CD14-positive monocyte (primary cell): ENCODE measurements around the gene TAF13. TPM values are rescaled to one million over a fixed set of nuclear protein-coding genes. Genes with fewer than 3 reads are reported as not detected.

Experiments
- DNase-seq, 3 donors: peaks; one replicate each; pipeline ENCODE4 v3.0.0-alpha.2; 2011 to 2022
- H2AFZ ChIP-seq: 2 replicates; pipeline ENCODE4 v1.6.0; 2012; ENCODE audit warnings: mild to moderate bottlenecking, low read depth, low read length, inconsistent platforms; ENCODE audit not compliant: insufficient read depth, poor library complexity, severe bottlenecking
- H3K27ac ChIP-seq, 2 donors: 1 replicate in 1 of 2; 2 replicates in 1 of 2; pipeline ENCODE4 v1.5.1; 2012 to 2013; ENCODE audit warnings: low read length in 2 of 2, control low read depth in 1 of 2, inconsistent platforms in 1 of 2, low read depth in 1 of 2, mild to moderate bottlenecking in 1 of 2
- H3K27me3 ChIP-seq, 2 donors: one replicate each; pipeline versions ENCODE4 v1.6.0 to v1.6.1; 2011 to 2013; ENCODE audit warnings: low read length in 2 of 2; ENCODE audit not compliant: control insufficient read depth in 2 of 2, insufficient read depth in 2 of 2
- H3K36me3 ChIP-seq, 2 donors: replicated peaks in 1 of 2; 1 replicate in 1 of 2; 2 replicates in 1 of 2; pipeline versions ENCODE4 v1.5.1 to v1.6.1; 2012 to 2013; ENCODE audit warnings: low read length in 2 of 2, control low read depth in 1 of 2, inconsistent platforms in 1 of 2, mild to moderate bottlenecking in 1 of 2; ENCODE audit not compliant: insufficient read depth in 2 of 2, control insufficient read depth in 1 of 2
- H3K4me1 ChIP-seq, 2 donors: 1 replicate in 1 of 2; 2 replicates in 1 of 2; pipeline versions ENCODE4 v1.5.1 to v1.6.1; 2012 to 2013; ENCODE audit warnings: low read length in 2 of 2, control low read depth in 1 of 2, inconsistent platforms in 1 of 2, mild to moderate bottlenecking in 1 of 2, moderate library complexity in 1 of 2; ENCODE audit not compliant: insufficient read depth in 2 of 2, control insufficient read depth in 1 of 2
- H3K4me2 ChIP-seq: replicated peaks from 2 replicates; pipeline ENCODE3; 2012; ENCODE audit warnings: low read length, moderate library complexity, mild to moderate bottlenecking; ENCODE audit not compliant: poor library complexity, severe bottlenecking; ENCODE audit errors: extremely low read depth
- H3K4me3 ChIP-seq, 3 experiments: fragments of 200-600 bp in 1 of 3; sonication (generic) in 1 of 3; replicated peaks in 1 of 3; 1 replicate in 2 of 3; 2 replicates in 1 of 3; pipeline ENCODE4 v1.5.1; 2011 to 2013; ENCODE audit warnings: low read length in 3 of 3, mild to moderate bottlenecking in 3 of 3, control low read depth in 2 of 3, low read depth in 2 of 3, inconsistent platforms in 1 of 3, moderate library complexity in 1 of 3
- H3K79me2 ChIP-seq: 2 replicates; pipeline ENCODE4 v1.6.0; 2012; ENCODE audit warnings: mild to moderate bottlenecking, control low read depth, inconsistent platforms, low read length, moderate library complexity; ENCODE audit not compliant: insufficient read depth
- H3K9ac ChIP-seq: 2 replicates; pipeline ENCODE4 v1.6.0; 2017; ENCODE audit warnings: low read length, mild to moderate bottlenecking; ENCODE audit not compliant: insufficient read depth, poor library complexity, severe bottlenecking
- H3K9me3 ChIP-seq, 2 donors: replicated peaks in 1 of 2; 1 replicate in 1 of 2; 2 replicates in 1 of 2; pipeline versions ENCODE4 v1.5.1 to v1.6.1; 2012 to 2013; ENCODE audit warnings: low read length in 2 of 2, control low read depth in 1 of 2; ENCODE audit not compliant: control insufficient read depth in 1 of 2, insufficient read depth in 1 of 2
- H4K20me1 ChIP-seq: 2 replicates; pipeline ENCODE4 v1.6.0; 2012; ENCODE audit warnings: mild to moderate bottlenecking, low read length, control low read depth, moderate library complexity; ENCODE audit not compliant: insufficient read depth
- H3K27ac Mint-ChIP-seq, 7 donors: one replicate each; pipeline ENCODE4 v1.8.0; 2020; ENCODE audit warnings: mild to moderate bottlenecking in 7 of 7, mixed read lengths in 7 of 7, moderate library complexity in 6 of 7, inconsistent platforms in 2 of 7
- H3K27me3 Mint-ChIP-seq, 3 donors: one replicate each; pipeline ENCODE4 v1.8.0; 2021 to 2022; ENCODE audit warnings: low read depth in 3 of 3, mild to moderate bottlenecking in 3 of 3, mixed read lengths in 3 of 3, moderate library complexity in 3 of 3, inconsistent platforms in 1 of 3
- H3K36me3 Mint-ChIP-seq, 2 donors: one replicate each; pipeline ENCODE4 v1.8.0; 2020; ENCODE audit warnings: mixed read lengths in 2 of 2, inconsistent platforms in 1 of 2, mild to moderate bottlenecking in 1 of 2
- H3K4me1 Mint-ChIP-seq: one replicate; pipeline ENCODE4 v1.8.0; 2020; ENCODE audit warnings: mild to moderate bottlenecking, mixed read lengths
- H3K4me3 Mint-ChIP-seq, 2 donors: one replicate each; pipeline ENCODE4 v1.8.0; 2020; ENCODE audit warnings: mild to moderate bottlenecking in 2 of 2, mixed read lengths in 2 of 2, moderate library complexity in 1 of 2
- H3K9me3 Mint-ChIP-seq, 7 donors: one replicate each; pipeline ENCODE4 v1.8.0; 2020 to 2022; ENCODE audit warnings: mixed read lengths in 7 of 7, mild to moderate bottlenecking in 6 of 7, moderate library complexity in 6 of 7, inconsistent platforms in 2 of 7
- WGBS: methylation state at CpG from one replicate; pipeline ENCODE4 v1.1.5; 2013; ENCODE audit warnings: missing lambda C conversion rate; ENCODE audit not compliant: insufficient coverage; 5-methylcytosine and 5-hydroxymethylcytosine counted together
- intact Hi-C, 2 donors: fragments of 100-400 bp; cut with micrococcal nuclease; formaldehyde crosslinking; loops; one replicate each; pipeline versions ENCODE4 v1.15.0 to v1.15.1; 2023
- polyA plus RNA-seq, 3 donors: library from polyadenylated mRNA; depleted of rRNA in 1 of 3; unstranded in 2 of 3; stranded (reverse) in 1 of 3; fragments of 300-500 nt in 2 of 3; fragments of >200 nt in 1 of 3; fragmentation: Illumina TruSeq in 2 of 3; gene quantifications; 1 replicate in 2 of 3; 2 replicates in 1 of 3; pipeline ENCODE4 v1.2.3, GENCODE V29; 2012 to 2021
- TF ChIP-seq, protein P1 (sequence below): fragments of 200-600 bp; IDR thresholded peaks from one replicate; pipeline ENCODE4 v1.8.0; 2022; ENCODE audit warnings: antibody characterized with exemption, mild to moderate bottlenecking

The TAF13 gene
- polyA plus RNA-seq, 3 donors = 1.2 to 17.7 (median 5.2) TPM

DNA sequence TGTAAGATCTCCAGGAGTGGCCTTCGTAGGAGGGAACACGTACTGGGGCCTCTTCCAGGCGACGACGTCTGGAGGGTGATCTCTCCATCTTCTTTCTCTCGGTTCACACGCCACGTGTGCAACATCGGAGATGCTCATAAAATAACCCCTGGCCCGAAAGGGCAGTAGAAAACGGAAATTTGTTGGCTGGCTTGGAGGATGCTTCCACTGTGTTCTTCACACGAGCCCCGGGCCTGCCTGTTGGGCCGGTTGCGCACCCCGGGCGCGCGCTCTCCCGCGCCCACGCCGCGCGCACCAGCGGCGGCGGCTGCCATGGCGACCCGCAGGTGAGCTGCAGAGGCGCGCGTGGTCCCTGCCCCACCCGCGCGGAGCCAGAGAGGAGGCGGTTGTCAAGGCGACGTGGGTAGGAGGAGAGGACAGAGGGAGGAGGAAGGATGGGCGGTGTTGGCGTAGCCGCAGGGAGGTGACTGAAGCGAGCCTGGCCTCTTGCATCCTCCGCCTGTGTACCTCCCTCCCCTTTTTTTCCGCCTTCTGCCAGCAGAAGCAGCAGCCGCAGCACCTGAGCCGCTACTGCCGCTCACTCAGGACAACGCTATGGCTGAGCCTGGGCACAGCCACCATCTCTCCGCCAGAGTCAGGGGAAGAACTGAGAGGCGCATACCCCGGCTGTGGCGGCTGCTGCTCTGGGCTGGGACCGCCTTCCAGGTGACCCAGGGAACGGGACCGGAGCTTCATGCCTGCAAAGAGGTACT is 38.0 kb upstream of the TAF13 start, which contains the start of gene ELAPOR1:
TSS of gene ELAPOR1 (plus strand) at position 526 of the 752 bp plus-strand sequence. CDS start at position 595, 69 bp downstream.
- Mint-ChIP-seq H3K4me1 (peaks cover 40% of the 10 kb centered on the region), H3K9me3 (peaks cover 0 to 15% (median 6%) of the 10 kb centered on the region in 7 donors), H3K27me3 (peaks cover 38 to 55% (median 54%) of the 10 kb centered on the region in 3 donors), H3K36me3 (peaks cover 3 to 14% of the 10 kb centered on the region in 2 donors), H3K4me3 (peak within 1 kb of the TSS; percentile 77 to 92), H3K27ac (peak within 1 kb of the TSS in 6 of 7 donors; percentile 30 to 88 (median 58))
- H3K9ac ChIP-seq = peak within 1 kb of the TSS; percentile 25
- H3K27me3 ChIP-seq = peaks cover 32 to 35% of the 10 kb centered on the region in 2 donors
- H3K79me2 ChIP-seq = no peaks in the 10 kb centered on the region
- peak within 1 kb of the TSS in 1 of 3 experiments; percentile 69 for H3K4me3 ChIP-seq
- TF ChIP-seq, protein P1, sequence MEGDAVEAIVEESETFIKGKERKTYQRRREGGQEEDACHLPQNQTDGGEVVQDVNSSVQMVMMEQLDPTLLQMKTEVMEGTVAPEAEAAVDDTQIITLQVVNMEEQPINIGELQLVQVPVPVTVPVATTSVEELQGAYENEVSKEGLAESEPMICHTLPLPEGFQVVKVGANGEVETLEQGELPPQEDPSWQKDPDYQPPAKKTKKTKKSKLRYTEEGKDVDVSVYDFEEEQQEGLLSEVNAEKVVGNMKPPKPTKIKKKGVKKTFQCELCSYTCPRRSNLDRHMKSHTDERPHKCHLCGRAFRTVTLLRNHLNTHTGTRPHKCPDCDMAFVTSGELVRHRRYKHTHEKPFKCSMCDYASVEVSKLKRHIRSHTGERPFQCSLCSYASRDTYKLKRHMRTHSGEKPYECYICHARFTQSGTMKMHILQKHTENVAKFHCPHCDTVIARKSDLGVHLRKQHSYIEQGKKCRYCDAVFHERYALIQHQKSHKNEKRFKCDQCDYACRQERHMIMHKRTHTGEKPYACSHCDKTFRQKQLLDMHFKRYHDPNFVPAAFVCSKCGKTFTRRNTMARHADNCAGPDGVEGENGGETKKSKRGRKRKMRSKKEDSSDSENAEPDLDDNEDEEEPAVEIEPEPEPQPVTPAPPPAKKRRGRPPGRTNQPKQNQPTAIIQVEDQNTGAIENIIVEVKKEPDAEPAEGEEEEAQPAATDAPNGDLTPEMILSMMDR = no peak
- peak within 1 kb of the TSS; percentile 80 for H3K4me2 ChIP-seq
- DNase-seq = peak in 2 of 3 donors; percentile 10 to 27
- peaks cover 0 to 10% of the 10 kb centered on the region in 2 donors for H3K9me3 ChIP-seq
- intact Hi-C loops = loop anchor here (2.0 to 10.0 kb wide), 3 partner anchors 71 to 149 kb away; partner anchors contain the start of genes CLCC1 (in 2 of the 2) and WDR47 (in 2 of the 2)
- 2% methylated on average over 39 of the region's 56 CpGs for WGBS
- H3K36me3 ChIP-seq = no peaks in the 10 kb centered on the region
- H3K4me1 ChIP-seq = peaks cover 33 to 35% of the 10 kb centered on the region in 2 donors
- no peak within 1 kb of the TSS for H3K27ac ChIP-seq
- H4K20me1 ChIP-seq = no peaks in the 10 kb centered on the region
- peak within 1 kb of the TSS; percentile 43 for H2AFZ ChIP-seq

DNA sequence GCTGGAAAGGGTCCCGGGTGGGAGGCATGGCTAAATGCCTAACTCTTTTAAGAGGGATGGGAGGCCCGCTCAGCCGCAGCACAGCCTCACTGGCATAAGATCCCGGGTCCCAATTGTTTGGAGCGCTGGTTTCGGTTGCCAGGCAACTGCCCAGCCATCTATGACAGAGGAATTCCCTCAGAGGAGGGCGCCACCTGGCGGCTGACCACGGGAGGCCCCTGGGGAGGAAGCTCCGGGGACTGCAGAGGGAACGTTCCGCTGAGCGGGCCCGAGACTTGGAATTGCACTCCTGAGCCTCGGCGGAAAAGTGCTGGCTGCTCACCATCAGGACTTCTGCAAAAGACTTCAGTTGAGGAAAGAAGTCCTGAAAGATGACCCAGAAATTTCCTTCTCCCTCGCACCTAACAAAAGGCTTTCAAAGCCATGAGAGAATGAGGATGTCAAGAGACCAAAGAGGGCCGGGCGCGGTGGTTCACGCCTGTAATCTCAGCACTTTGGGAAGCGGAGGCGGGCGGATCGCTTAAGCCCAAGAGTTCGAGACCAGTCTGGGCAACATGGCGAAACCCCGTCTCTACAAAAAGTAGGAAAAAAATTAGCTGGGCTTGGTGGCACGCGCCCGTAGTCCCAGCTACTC is 37.0 kb upstream of the TAF13 start:
- Mint-ChIP-seq H3K4me3 (peak overlapping the region; percentile 77 to 92), H3K9me3 (peaks cover 0 to 15% (median 6%) of the 10 kb centered on the region in 7 donors), H3K27ac (peak overlapping the region in 6 of 7 donors; percentile 30 to 88 (median 74)), H3K4me1 (peaks cover 40% of the 10 kb centered on the region), H3K36me3 (peaks cover 3 to 14% of the 10 kb centered on the region in 2 donors), H3K27me3 (peaks cover 35 to 51% (median 49%) of the 10 kb centered on the region in 3 donors)
- no peaks in the 10 kb centered on the region for H4K20me1 ChIP-seq
- peaks cover 33 to 35% of the 10 kb centered on the region in 2 donors for H3K4me1 ChIP-seq
- 6% methylated on average over 29 of the region's 31 CpGs for whole genome bisulfite sequencing
- intact Hi-C loops = loop anchor here (2.0 to 10.0 kb wide), 3 partner anchors 70 to 148 kb away; partner anchors contain the start of genes CLCC1 (in 2 of the 2) and WDR47 (in 2 of the 2)
- H3K9ac ChIP-seq = no peak overlapping the region
- TF ChIP-seq, protein P1 = peak; percentile 98
- H3K27ac ChIP-seq = peak overlapping the region in 1 of 2 donors; percentile 24
- peaks cover 0 to 10% of the 10 kb centered on the region in 2 donors for H3K9me3 ChIP-seq
- peak overlapping the region; percentile 43 for H2AFZ ChIP-seq
- H3K4me2 ChIP-seq = peak overlapping the region; percentile 80
- no peaks in the 10 kb centered on the region for H3K79me2 ChIP-seq
- no peaks in the 10 kb centered on the region for H3K36me3 ChIP-seq
- peaks cover 32 to 35% of the 10 kb centered on the region in 2 donors for H3K27me3 ChIP-seq
- peak; percentile 82 to 92 (median 89) for DNase-seq
- peak overlapping the region in 1 of 3 experiments; percentile 69 for H3K4me3 ChIP-seq
